Mammary epithelial cell (primary cell): ENCODE results near the gene MAN2B2.

ENCODE experiments used
- EZH2 ChIP-seq: IDR thresholded peaks from 2 replicates; pipeline ENCODE4 v1.6.1; 2012; ENCODE audit warnings: low read length, inconsistent platforms, borderline replicate concordance
- TF ChIP-seq, protein P1 (sequence below), 2 donors: IDR thresholded peaks in 1 of 2; conservative IDR thresholded peaks in 1 of 2; 2 replicates each; pipeline ENCODE4 v1.5.1; 2011 to 2012; ENCODE audit warnings: inconsistent platforms in 2 of 2, low read length in 2 of 2, mild to moderate bottlenecking in 2 of 2, control low read depth in 1 of 2, low read depth in 1 of 2; ENCODE audit not compliant: insufficient read depth in 1 of 2; ENCODE audit errors: extremely low read depth in 1 of 2

DNA sequence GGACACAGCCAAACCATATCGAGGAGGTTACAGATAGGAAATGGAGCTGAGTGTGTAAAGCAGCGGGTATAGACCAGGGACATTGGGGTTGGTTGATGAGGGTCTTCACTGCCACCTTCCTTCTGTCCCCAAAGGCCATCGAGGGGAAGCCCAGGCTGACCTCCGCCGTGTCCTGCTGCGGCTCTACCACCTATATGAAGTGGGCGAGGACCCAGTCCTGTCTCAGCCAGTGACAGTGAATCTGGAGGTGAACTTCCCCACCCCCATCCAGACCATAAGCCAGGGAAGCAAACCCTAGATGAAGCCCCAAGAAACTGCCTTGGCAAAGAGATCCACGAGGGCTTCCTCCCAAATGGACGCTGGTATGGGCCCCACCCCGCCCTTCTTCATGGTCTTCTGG is 42.3 kb downstream of the MAN2B2 start:
- TF ChIP-seq, protein P1, sequence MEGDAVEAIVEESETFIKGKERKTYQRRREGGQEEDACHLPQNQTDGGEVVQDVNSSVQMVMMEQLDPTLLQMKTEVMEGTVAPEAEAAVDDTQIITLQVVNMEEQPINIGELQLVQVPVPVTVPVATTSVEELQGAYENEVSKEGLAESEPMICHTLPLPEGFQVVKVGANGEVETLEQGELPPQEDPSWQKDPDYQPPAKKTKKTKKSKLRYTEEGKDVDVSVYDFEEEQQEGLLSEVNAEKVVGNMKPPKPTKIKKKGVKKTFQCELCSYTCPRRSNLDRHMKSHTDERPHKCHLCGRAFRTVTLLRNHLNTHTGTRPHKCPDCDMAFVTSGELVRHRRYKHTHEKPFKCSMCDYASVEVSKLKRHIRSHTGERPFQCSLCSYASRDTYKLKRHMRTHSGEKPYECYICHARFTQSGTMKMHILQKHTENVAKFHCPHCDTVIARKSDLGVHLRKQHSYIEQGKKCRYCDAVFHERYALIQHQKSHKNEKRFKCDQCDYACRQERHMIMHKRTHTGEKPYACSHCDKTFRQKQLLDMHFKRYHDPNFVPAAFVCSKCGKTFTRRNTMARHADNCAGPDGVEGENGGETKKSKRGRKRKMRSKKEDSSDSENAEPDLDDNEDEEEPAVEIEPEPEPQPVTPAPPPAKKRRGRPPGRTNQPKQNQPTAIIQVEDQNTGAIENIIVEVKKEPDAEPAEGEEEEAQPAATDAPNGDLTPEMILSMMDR (conservative IDR thresholded peaks at IDR 0.05 in 1 of 2, IDR thresholded peaks at IDR 0.05 in 1 of 2; ENCODE audit: extremely low read depth in 1 of 2, insufficient read depth in 1 of 2, low read depth in 1 of 2, low read length in 2 of 2), result no peak
- TF ChIP-seq EZH2, result no peak
